OCI-LY3 (cell line): Measurements from ENCODE around the gene RBFOX1.

ENCODE experiments used
- H2AFZ ChIP-seq: fragments of 200-600, 300-600 bp; shearing (Covaris generic); 2 replicates; pipeline ENCODE4 v1.6.0; 2014; ENCODE audit warnings: antibody characterized with exemption, low read depth, low read length
- H3K27ac ChIP-seq: fragments of 200-600, 300-600 bp; sonication (generic); 2 replicates; pipeline ENCODE4 v1.5.1; 2014; ENCODE audit warnings: mild to moderate bottlenecking, low read length, moderate library complexity, mixed read lengths
- H3K27me3 ChIP-seq: fragments of 200-600, 300-600 bp; sonication (generic); 2 replicates; pipeline ENCODE4 v1.6.1; 2014; ENCODE audit warnings: low read depth, low read length, mixed read lengths
- H3K36me3 ChIP-seq: fragments of 200-600, 300-600 bp; sonication (generic); replicated peaks from 2 replicates; pipeline ENCODE3; 2014; ENCODE audit warnings: low read depth, low read length, mixed read lengths
- H3K4me1 ChIP-seq: fragments of 300-600, 200-600 bp; sonication (generic); 2 replicates; pipeline ENCODE4 v1.6.1; 2014; ENCODE audit warnings: low read length, mixed read lengths
- H3K4me2 ChIP-seq: fragments of 200-600, 300-600 bp; sonication (generic); 2 replicates; pipeline ENCODE4 v1.6.1; 2014; ENCODE audit warnings: low read length, mixed read lengths
- H3K4me3 ChIP-seq: fragments of 300-600, 200-600 bp; sonication (generic); 2 replicates; pipeline ENCODE4 v1.5.1; 2014; ENCODE audit warnings: antibody characterized with exemption, mild to moderate bottlenecking, low read length, moderate library complexity
- H3K79me2 ChIP-seq: fragments of 300-600, 200-600 bp; shearing (Covaris generic); 2 replicates; pipeline ENCODE4 v1.6.1; 2014; ENCODE audit warnings: mild to moderate bottlenecking, low read length, mixed read lengths
- H3K9ac ChIP-seq: fragments of 300-600, 200-600 bp; shearing (Covaris generic); 2 replicates; pipeline ENCODE4 v1.6.0; 2014; ENCODE audit warnings: mild to moderate bottlenecking, low read length, moderate library complexity
- H3K9me3 ChIP-seq: fragments of 200-600, 300-600 bp; shearing (Covaris generic); 2 replicates; pipeline ENCODE4 v1.6.1; 2014; ENCODE audit warnings: low read length, mixed read lengths; ENCODE audit not compliant: insufficient read depth
- H4K20me1 ChIP-seq: fragments of 200-600, 300-600 bp; sonication (generic); 2 replicates; pipeline ENCODE4 v1.6.1; 2016; ENCODE audit warnings: low read length, mixed read lengths; ENCODE audit not compliant: insufficient read depth
- EZH2phosphoT487 ChIP-seq: fragments of 200-600 bp; shearing (Covaris generic); IDR thresholded peaks from 2 replicates; pipeline ENCODE4 v1.6.1; 2018; ENCODE audit warnings: antibody characterized with exemption, mixed run types, low read depth
- TF ChIP-seq, protein P1 (sequence below): fragments of 200-600, 300-600 bp; sonication (generic); IDR thresholded peaks from 2 replicates; pipeline ENCODE4 v1.5.1; 2014; ENCODE audit warnings: antibody characterized with exemption, low read length, low read depth

Gene RBFOX1

DNA sequence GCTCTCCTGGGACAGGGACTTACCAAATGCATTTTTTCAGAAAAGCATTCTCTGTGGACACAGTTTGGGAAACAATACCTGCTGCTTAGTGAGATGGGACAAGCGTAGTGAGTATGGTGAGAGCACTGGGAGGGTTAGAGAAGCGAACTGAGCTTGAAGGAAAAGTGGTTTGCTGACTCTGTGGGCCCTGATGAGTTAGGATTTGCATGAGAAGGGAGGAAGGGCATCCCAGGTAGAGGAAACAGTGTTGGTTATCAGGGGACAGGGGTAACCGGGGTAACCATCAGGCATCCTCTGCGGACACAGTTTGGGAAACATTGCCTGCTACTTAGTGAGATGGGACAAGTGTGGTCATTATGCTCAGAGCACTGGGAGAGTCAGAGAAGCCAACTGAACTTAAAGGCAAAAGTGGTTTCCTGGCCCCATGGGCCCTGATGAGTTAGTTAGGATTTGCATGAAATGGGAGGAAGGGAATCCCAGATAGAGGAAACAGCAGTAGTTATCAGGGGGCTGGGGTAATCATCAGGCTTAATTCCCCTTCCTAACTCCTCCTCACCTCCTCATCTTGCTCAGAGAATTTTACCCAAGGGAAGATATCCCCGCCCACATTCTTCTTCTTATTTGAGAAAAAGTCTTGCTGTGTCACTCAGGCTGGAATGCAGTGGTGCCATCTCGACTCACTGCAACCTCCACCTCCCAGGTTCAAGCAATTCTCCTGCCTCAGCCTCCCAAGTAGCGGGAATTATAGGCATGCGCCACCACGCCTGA, 319.3 kb downstream of the RBFOX1 start:
- no peak overlapping the region for H3K27ac ChIP-seq
- H3K36me3 ChIP-seq = no peaks in the 10 kb centered on the region
- H2AFZ ChIP-seq = no peak overlapping the region
- no peaks in the 10 kb centered on the region for H3K27me3 ChIP-seq
- no peaks in the 10 kb centered on the region for H3K9me3 ChIP-seq
- H3K4me2 ChIP-seq = no peak overlapping the region
- TF ChIP-seq EZH2phosphoT487 = no peak
- TF ChIP-seq, protein P1, sequence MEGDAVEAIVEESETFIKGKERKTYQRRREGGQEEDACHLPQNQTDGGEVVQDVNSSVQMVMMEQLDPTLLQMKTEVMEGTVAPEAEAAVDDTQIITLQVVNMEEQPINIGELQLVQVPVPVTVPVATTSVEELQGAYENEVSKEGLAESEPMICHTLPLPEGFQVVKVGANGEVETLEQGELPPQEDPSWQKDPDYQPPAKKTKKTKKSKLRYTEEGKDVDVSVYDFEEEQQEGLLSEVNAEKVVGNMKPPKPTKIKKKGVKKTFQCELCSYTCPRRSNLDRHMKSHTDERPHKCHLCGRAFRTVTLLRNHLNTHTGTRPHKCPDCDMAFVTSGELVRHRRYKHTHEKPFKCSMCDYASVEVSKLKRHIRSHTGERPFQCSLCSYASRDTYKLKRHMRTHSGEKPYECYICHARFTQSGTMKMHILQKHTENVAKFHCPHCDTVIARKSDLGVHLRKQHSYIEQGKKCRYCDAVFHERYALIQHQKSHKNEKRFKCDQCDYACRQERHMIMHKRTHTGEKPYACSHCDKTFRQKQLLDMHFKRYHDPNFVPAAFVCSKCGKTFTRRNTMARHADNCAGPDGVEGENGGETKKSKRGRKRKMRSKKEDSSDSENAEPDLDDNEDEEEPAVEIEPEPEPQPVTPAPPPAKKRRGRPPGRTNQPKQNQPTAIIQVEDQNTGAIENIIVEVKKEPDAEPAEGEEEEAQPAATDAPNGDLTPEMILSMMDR = no peak
- no peaks in the 10 kb centered on the region for H4K20me1 ChIP-seq
- H3K4me3 ChIP-seq = no peak overlapping the region
- H3K79me2 ChIP-seq = no peaks in the 10 kb centered on the region
- peaks cover 8% of the 10 kb centered on the region; the same call in 1 of the 2 replicates for H3K4me1 ChIP-seq
- no peak overlapping the region for H3K9ac ChIP-seq

DNA sequence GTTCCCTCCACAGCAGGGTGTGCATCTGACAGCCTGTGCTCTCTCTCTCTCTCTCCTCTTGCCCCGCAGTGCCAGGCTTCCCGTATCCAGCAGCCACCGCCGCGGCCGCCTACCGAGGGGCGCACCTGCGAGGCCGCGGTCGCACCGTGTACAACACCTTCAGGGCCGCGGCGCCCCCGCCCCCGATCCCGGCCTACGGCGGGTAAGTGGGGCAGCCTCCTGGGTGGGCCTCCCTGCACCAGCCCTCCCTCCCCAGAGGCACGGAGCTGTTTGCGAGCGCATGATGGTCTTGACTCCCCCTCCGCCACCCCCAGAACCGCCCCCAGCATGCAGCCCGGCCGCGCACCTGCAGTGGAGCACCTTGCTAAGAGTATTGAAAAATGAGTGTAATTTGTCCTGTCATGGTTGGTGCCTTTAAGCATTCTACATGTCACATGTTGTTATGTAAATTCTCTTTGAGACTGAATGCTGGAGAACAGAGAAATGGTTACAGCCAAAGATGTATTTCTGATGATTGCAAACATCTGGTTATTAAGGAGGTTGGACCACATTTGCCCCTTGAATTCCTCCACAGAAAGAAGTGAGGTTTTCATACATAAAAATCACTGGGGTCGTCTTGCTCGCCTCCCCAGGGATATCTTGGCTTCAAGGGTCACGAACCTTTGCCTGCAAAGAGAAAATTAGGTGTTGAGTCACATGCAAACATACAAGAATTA, 321.3 kb downstream of the RBFOX1 start:
- TF ChIP-seq, protein P1 = no peak
- no peak for TF ChIP-seq EZH2phosphoT487
- no peaks in the 10 kb centered on the region for H3K27me3 ChIP-seq
- H2AFZ ChIP-seq = no peak overlapping the region
- H3K4me2 ChIP-seq = no peak overlapping the region
- no peak overlapping the region for H3K4me3 ChIP-seq
- peaks cover 8% of the 10 kb centered on the region; the same call in 1 of the 2 replicates for H3K4me1 ChIP-seq
- H3K9me3 ChIP-seq = no peaks in the 10 kb centered on the region
- no peak overlapping the region for H3K9ac ChIP-seq
- H3K27ac ChIP-seq = no peak overlapping the region
- H4K20me1 ChIP-seq = no peaks in the 10 kb centered on the region
- H3K36me3 ChIP-seq = no peaks in the 10 kb centered on the region
- no peaks in the 10 kb centered on the region for H3K79me2 ChIP-seq

DNA sequence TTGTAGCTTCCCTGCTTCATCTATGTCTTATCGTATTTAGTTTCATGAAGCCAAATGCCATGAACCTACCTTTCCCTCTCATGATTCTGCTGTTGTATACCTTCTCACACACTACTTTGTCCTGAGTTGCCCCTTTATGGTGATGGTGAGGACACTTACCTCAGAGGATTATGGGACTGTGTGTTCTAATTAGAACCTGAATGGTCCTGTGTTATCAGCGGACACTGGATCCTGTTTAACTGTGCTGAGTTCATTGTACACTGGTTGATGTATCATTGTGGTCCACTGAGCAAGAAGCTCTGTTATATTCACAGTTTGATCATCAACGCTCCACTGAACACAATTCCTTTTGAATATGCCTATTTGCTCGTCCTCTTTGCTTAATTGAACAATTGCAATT, 343.0 kb downstream of the RBFOX1 start:
- Histone ChIP-seq H3K9ac (no peak overlapping the region), H3K27me3 (no peaks in the 10 kb centered on the region), H4K20me1 (no peaks in the 10 kb centered on the region), H3K79me2 (no peaks in the 10 kb centered on the region), H3K4me1 (peaks cover 31% of the 10 kb centered on the region), H3K4me2 (no peak overlapping the region), H3K36me3 (no peaks in the 10 kb centered on the region), H3K9me3 (no peaks in the 10 kb centered on the region), H3K4me3 (no peak overlapping the region), H2AFZ (no peak overlapping the region), H3K27ac (no peak overlapping the region)
- TF ChIP-seq, protein P1 = no peak
- TF ChIP-seq EZH2phosphoT487 = no peak

DNA sequence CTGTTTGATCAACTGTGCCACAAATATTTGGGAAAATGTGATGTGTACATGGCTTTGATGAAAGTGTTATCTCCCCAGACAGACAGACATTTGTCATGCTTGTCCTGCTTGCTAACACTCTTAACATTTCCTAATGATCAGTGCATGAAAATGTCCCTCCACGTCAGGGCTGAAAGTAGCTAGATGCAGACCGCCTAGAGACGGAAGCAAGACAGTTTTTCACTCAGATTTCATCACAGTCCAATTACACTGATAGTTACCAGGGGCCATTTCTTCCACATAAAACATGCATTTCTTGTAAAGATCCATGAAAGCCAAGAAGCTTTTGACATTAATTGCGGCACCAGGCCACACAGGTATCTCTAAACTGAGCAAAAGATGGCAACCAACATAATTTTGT, 347.7 kb downstream of the RBFOX1 start:
- H3K9ac ChIP-seq = no peak overlapping the region
- no peak overlapping the region for H3K4me2 ChIP-seq
- TF ChIP-seq, protein P1 = no peak
- TF ChIP-seq EZH2phosphoT487 = no peak
- no peaks in the 10 kb centered on the region for H3K27me3 ChIP-seq
- H3K27ac ChIP-seq = no peak overlapping the region
- peaks cover 47% of the 10 kb centered on the region for H3K4me1 ChIP-seq
- H3K9me3 ChIP-seq = no peaks in the 10 kb centered on the region
- no peaks in the 10 kb centered on the region for H3K36me3 ChIP-seq
- no peak overlapping the region for H2AFZ ChIP-seq
- H3K79me2 ChIP-seq = no peaks in the 10 kb centered on the region
- no peaks in the 10 kb centered on the region for H4K20me1 ChIP-seq
- no peak overlapping the region for H3K4me3 ChIP-seq
